HepG2 (cell line): Measurements from ENCODE around the gene CFAP45. TPM values are rescaled to one million over a fixed set of nuclear protein-coding genes. Genes with fewer than 3 reads are reported as not detected.

Source experiments
- ATAC-seq: fragments of 200-7000 bp; cut with Tn5 transposase; 3 replicates; pipeline ENCODE4 v1.9.1; 2020; ENCODE audit warnings: mild to moderate bottlenecking, moderate library complexity
- BruUV-seq: library from RNA; stranded (reverse); fragments of 400-500 nt; replicated peaks from 2 replicates; lab custom pipeline; 2021; lab: Mats Ljungman, UMichigan
- CTCF ChIA-PET: fragments of 300-600 bp; formaldehyde crosslinking; extraction: SDS; loops from one replicate; lab custom pipeline; 2021; ENCODE audit warnings: low total read pairs, inconsistent platforms, low intra/inter-chr PET ratio; lab: Yijun Ruan, JAX
- POLR2A ChIA-PET: fragments of 350-600 bp; sonication (Branson Sonifier 250); formaldehyde crosslinking; loops from one replicate; lab custom pipeline; 2020; ENCODE audit warnings: antibody characterized with exemption, inconsistent platforms; lab: Yijun Ruan, JAX
- DNase-seq: peaks from one replicate; pipeline ENCODE4 v3.0.0-alpha.2; 2015; ENCODE audit warnings: low spot score
- FAIRE-seq: peaks from 3 replicates; lab custom pipeline; 2011; peaks lifted over from hg19 to GRCh38; lab: Jason Lieb, UNC
- H2AFZ ChIP-seq: one replicate; pipeline ENCODE4 v1.6.1; 2011; ENCODE audit warnings: low read length, inconsistent platforms
- H3K27ac ChIP-seq: fragments of 300-600 bp; 3 replicates; pipeline ENCODE4 v1.8.0; 2011; ENCODE audit warnings: mixed run types, mild to moderate bottlenecking, mixed read lengths, low read length, inconsistent platforms; ENCODE audit not compliant: insufficient read depth; ENCODE audit errors: extremely low read length
- H3K27me3 ChIP-seq, 2 experiments: fragments of 200-600 bp in 1 of 2; 2 replicates in 1 of 2; 3 replicates in 1 of 2; pipeline versions ENCODE4 v1.6.0 to v1.8.0; 2011; ENCODE audit warnings: low read length in 2 of 2, mild to moderate bottlenecking in 2 of 2, moderate library complexity in 2 of 2, inconsistent platforms in 1 of 2; ENCODE audit not compliant: insufficient read depth in 2 of 2, control insufficient read depth in 1 of 2
- H3K36me3 ChIP-seq, 2 experiments: fragments of 200-600 bp in 1 of 2; replicated peaks in 1 of 2; 2 replicates in 1 of 2; 3 replicates in 1 of 2; pipeline versions ENCODE4 v1.5.1 to v1.8.0; 2011; ENCODE audit warnings: low read length in 2 of 2, inconsistent platforms in 1 of 2; ENCODE audit not compliant: insufficient read depth in 2 of 2, control insufficient read depth in 1 of 2
- H3K4me1 ChIP-seq: 2 replicates; pipeline ENCODE4 v1.5.1; 2012; ENCODE audit warnings: low read length, inconsistent platforms; ENCODE audit not compliant: insufficient read depth
- H3K4me2 ChIP-seq: 2 replicates; pipeline ENCODE4 v1.6.0; 2011; ENCODE audit warnings: low read depth, low read length, inconsistent platforms
- H3K4me3 ChIP-seq, 3 experiments: fragments of 200-600 bp in 1 of 3; sonication (generic), shearing (Covaris generic) in 1 of 3; replicated peaks in 1 of 3; 2 replicates each; pipeline ENCODE4 v1.5.1; 2011 to 2016; ENCODE audit warnings: low read length in 3 of 3, inconsistent platforms in 2 of 3, low read depth in 2 of 3, mild to moderate bottlenecking in 2 of 3, control low read depth in 1 of 3, mixed read lengths in 1 of 3; ENCODE audit not compliant: insufficient read depth in 1 of 3
- H3K79me2 ChIP-seq: one replicate; pipeline ENCODE4 v1.6.1; 2011; ENCODE audit warnings: low read length, inconsistent platforms; ENCODE audit not compliant: insufficient read depth
- H3K9ac ChIP-seq: 2 replicates; pipeline ENCODE4 v1.6.0; 2011; ENCODE audit warnings: mild to moderate bottlenecking, low read depth, low read length, inconsistent platforms; ENCODE audit not compliant: insufficient read depth
- H3K9me3 ChIP-seq: 2 replicates; pipeline ENCODE4 v1.5.1; 2012; ENCODE audit warnings: mild to moderate bottlenecking, low read length
- H4K20me1 ChIP-seq: 2 replicates; pipeline ENCODE4 v1.6.0; 2011; ENCODE audit warnings: inconsistent platforms, mild to moderate bottlenecking, low read length, moderate library complexity; ENCODE audit not compliant: insufficient read depth
- CBX2 ChIP-seq, 2 experiments: fragments of 200-600 bp in 1 of 2; sonication (generic); formaldehyde crosslinking in 1 of 2; IDR thresholded peaks; 2 replicates each; pipeline versions ENCODE4 v1.7.0 to v1.8.1; 2018 to 2022; ENCODE audit warnings: low read depth in 2 of 2, low read length in 1 of 2, mild to moderate bottlenecking in 1 of 2, missing genetic modification reagents in 1 of 2
- CENPX ChIP-seq: sonication (generic); formaldehyde crosslinking; IDR thresholded peaks from 2 replicates; pipeline ENCODE4 v1.9.0; 2021; ENCODE audit warnings: mild to moderate bottlenecking, missing genetic modification reagents, moderate library complexity
- DPF2 ChIP-seq: sonication (generic); formaldehyde crosslinking; IDR thresholded peaks from 2 replicates; pipeline ENCODE4 v1.4.0; 2020; ENCODE audit warnings: mild to moderate bottlenecking, low read depth, missing genetic modification reagents, borderline replicate concordance
- GLI4 ChIP-seq: sonication (generic); formaldehyde crosslinking; IDR thresholded peaks from 2 replicates; pipeline ENCODE4 v1.5.1; 2020; ENCODE audit warnings: missing genetic modification reagents, mild to moderate bottlenecking, moderate library complexity, borderline replicate concordance
- IRX3 ChIP-seq: sonication (generic); formaldehyde crosslinking; IDR thresholded peaks from 2 replicates; pipeline ENCODE4 v1.8.1; 2023; ENCODE audit warnings: mild to moderate bottlenecking, low read depth, missing genetic modification reagents, borderline replicate concordance
- KLF12 ChIP-seq: sonication (generic); formaldehyde crosslinking; IDR thresholded peaks from 2 replicates; pipeline ENCODE4 v1.4.0; 2020; ENCODE audit warnings: missing genetic modification reagents, borderline replicate concordance
- KLF15 ChIP-seq: sonication (generic); formaldehyde crosslinking; IDR thresholded peaks from 2 replicates; pipeline ENCODE4 v1.8.1; 2023; ENCODE audit warnings: borderline replicate concordance, mild to moderate bottlenecking, inconsistent platforms, missing genetic modification reagents, mixed read lengths
- MED1 ChIP-seq: sonication (generic); formaldehyde crosslinking; IDR thresholded peaks from 2 replicates; pipeline ENCODE4 v1.4.0; 2020; ENCODE audit warnings: missing genetic modification reagents
- SMYD3 ChIP-seq: sonication (generic); formaldehyde crosslinking; IDR thresholded peaks from 2 replicates; pipeline ENCODE4 v1.8.1; 2023; ENCODE audit warnings: mild to moderate bottlenecking, missing genetic modification reagents
- SOX6 ChIP-seq, 2 experiments: fragments of 450-650 bp in 1 of 2; sonication (generic) in 1 of 2; formaldehyde crosslinking in 1 of 2; IDR thresholded peaks; 2 replicates each; pipeline versions ENCODE4 v1.4.0 to v1.6.1; 2017 to 2020; ENCODE audit warnings: antibody characterized with exemption in 1 of 2, mild to moderate bottlenecking in 1 of 2, missing genetic modification reagents in 1 of 2
- THAP7 ChIP-seq: sonication (generic); formaldehyde crosslinking; IDR thresholded peaks from 2 replicates; pipeline ENCODE4 v1.8.1; 2023; ENCODE audit warnings: mild to moderate bottlenecking, missing genetic modification reagents
- ZBTB44 ChIP-seq: sonication (generic); formaldehyde crosslinking; IDR thresholded peaks from 2 replicates; pipeline ENCODE4 v1.4.0; 2020; ENCODE audit warnings: missing genetic modification reagents
- ZNF253 ChIP-seq: sonication (generic); formaldehyde crosslinking; IDR thresholded peaks from 2 replicates; pipeline ENCODE4 v1.8.0; 2022; ENCODE audit warnings: mild to moderate bottlenecking, missing genetic modification reagents, borderline replicate concordance
- ZNF644 ChIP-seq: IDR thresholded peaks from 2 replicates; pipeline ENCODE4 v1.6.1; 2016; ENCODE audit warnings: low read depth
- ZNF7 ChIP-seq: IDR thresholded peaks from 2 replicates; pipeline ENCODE4 v1.6.1; 2016; ENCODE audit warnings: missing biosample characterization, missing genetic modification reagents
- ZNF776 ChIP-seq: sonication (generic); formaldehyde crosslinking; IDR thresholded peaks from 2 replicates; pipeline ENCODE4 v1.4.0; 2020; ENCODE audit warnings: mild to moderate bottlenecking, missing genetic modification reagents
- WGBS: methylation state at CpG from one replicate; pipeline ENCODE4 v1.1.6; 2017; ENCODE audit warnings: low lambda C conversion rate; 5-methylcytosine and 5-hydroxymethylcytosine counted together
- in situ Hi-C: cut with HindIII; loops from 2 replicates; pipeline ENCODE4 v1.10.0; 2017; ENCODE audit warnings: low pct_unique_long_range_greater_than_20kb; ENCODE audit not compliant: extremely low pct_ligation_motif_present
- intact Hi-C: fragments of 100-400 bp; cut with micrococcal nuclease; formaldehyde crosslinking; loops from one replicate; pipeline ENCODE4 v1.10.0; 2022; ENCODE audit not compliant: unreplicated experiment
- polyA plus RNA-seq, 8 experiments: library from polyadenylated mRNA; depleted of rRNA in 3 of 8; stranded (reverse) in 7 of 8; unstranded in 1 of 8; fragments of >200 nt; fragmentation: Illumina TruSeq in 4 of 8; extraction: Trizol in 4 of 8; gene quantifications; 2 replicates each; pipeline versions ENCODE4 v1.2.1 to v1.2.3, GENCODE V29; 2011 to 2016; ENCODE audit warnings: low read depth in 4 of 8, missing spikeins in 1 of 8, mixed read lengths in 1 of 8; ENCODE audit not compliant: insufficient read depth in 1 of 8
- total RNA-seq, 5 experiments: library from RNA; depleted of rRNA; stranded (reverse); fragments of >200 nt; fragmentation: Illumina TruSeq; extraction: Trizol; gene quantifications; 2 replicates each; pipeline ENCODE4 v1.2.3, GENCODE V29; 2016; ENCODE audit warnings: low read depth in 1 of 5
- TF ChIP-seq, protein P1 (sequence below): sonication (generic); formaldehyde crosslinking; IDR thresholded peaks from 2 replicates; pipeline ENCODE4 v1.5.0; 2020; ENCODE audit warnings: missing genetic modification reagents
- TF ChIP-seq, protein P2 (sequence below): sonication (generic); formaldehyde crosslinking; IDR thresholded peaks from 2 replicates; pipeline ENCODE4 v1.4.0; 2020; ENCODE audit warnings: missing genetic modification reagents

The CFAP45 gene
- total and polyA plus RNA-seq, 2 of the 13 experiments (the other 11 are each of a cell fraction or from before 2014, with no cell fraction given), result not detected

DNA sequence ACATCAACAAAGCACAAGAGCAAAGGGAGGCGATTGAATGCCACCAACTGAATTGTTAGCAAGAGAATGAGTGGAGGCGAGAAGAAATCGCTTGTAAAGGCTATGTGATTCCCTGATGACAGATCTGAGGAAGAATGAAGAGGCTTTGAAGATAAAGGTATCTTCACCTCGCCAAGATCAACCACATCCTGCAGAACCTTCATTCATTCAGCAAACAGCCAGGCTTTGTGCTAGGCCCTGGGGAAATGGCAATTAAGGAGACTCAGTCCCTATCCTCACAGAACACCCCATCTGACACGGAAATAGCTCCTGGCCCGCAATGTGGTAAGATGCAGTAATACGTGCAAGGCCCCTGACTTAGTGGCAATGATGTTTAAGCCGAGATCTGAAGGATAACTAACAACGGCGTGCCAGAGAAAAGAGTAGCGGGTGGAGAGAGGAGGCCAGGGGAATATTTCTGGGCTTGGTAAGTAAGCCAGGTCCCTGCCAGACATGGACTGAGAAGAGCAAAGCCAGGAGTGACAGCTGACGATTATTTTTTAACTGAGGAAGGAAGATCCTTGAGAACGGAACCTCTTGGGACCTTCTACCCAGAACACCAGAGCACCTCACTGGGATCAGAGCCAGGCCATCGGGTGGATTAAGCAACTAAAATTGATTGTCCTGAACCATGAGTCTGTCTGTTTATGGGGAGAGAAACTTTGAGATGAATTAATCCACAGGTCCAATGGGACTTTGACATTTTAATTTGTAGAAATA is 32.9 kb downstream of the CFAP45 start:
- no peak for FAIRE-seq
- POLR2A ChIA-PET, result no interaction called here
- no peak overlapping the region for H3K4me3 ChIP-seq

GRCh38 chr1:159866066-159866465 is 33.9 kb downstream of the CFAP45 start:
- ATAC-seq (no peak), DNase-seq (no peak), FAIRE-seq (no peak)
- Histone ChIP-seq H3K4me2 (no peak overlapping the region), H4K20me1 (no peaks in the 10 kb centered on the region), H3K27me3 (peaks cover 7 to 15% of the 10 kb centered on the region in 2 experiments; a peak in 3 of 5 replicates), H3K4me1 (no peaks in the 10 kb centered on the region), H3K79me2 (no peaks in the 10 kb centered on the region), H3K27ac (no peak overlapping the region), H3K9ac (no peak overlapping the region), H3K9me3 (no peaks in the 10 kb centered on the region), H2AFZ (no peak overlapping the region), H3K4me3 (no peak overlapping the region), H3K36me3 (no peaks in the 10 kb centered on the region)
- BruUV-seq, result no TSS peak
- ChIA-PET CTCF (no interaction called here), POLR2A (no interaction called here)
- whole genome bisulfite sequencing, result 0% methylated on average over 1 of the region's 1 CpG
- intact Hi-C loops, result no loop called here
- in situ Hi-C loops, result no loop called here
- TF ChIP-seq KLF12 (CRISPR knock-in tag) (no peak), GLI4 (CRISPR knock-in tag) (no peak), ZNF253 (no peak), MED1 (CRISPR knock-in tag) (no peak), ZBTB44 (no peak), IRX3 (CRISPR knock-in tag) (no peak)
- TF ChIP-seq, protein P1, sequence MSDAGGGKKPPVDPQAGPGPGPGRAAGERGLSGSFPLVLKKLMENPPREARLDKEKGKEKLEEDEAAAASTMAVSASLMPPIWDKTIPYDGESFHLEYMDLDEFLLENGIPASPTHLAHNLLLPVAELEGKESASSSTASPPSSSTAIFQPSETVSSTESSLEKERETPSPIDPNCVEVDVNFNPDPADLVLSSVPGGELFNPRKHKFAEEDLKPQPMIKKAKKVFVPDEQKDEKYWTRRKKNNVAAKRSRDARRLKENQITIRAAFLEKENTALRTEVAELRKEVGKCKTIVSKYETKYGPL (CRISPR knock-in tag), result no peak
- TF ChIP-seq, protein P2, sequence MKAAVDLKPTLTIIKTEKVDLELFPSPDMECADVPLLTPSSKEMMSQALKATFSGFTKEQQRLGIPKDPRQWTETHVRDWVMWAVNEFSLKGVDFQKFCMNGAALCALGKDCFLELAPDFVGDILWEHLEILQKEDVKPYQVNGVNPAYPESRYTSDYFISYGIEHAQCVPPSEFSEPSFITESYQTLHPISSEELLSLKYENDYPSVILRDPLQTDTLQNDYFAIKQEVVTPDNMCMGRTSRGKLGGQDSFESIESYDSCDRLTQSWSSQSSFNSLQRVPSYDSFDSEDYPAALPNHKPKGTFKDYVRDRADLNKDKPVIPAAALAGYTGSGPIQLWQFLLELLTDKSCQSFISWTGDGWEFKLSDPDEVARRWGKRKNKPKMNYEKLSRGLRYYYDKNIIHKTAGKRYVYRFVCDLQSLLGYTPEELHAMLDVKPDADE (CRISPR knock-in tag), result no peak

More for the DNA sequence above, 32.9 kb downstream of the CFAP45 start:
- DNase-seq (no peak), ATAC-seq (no peak)
- in situ Hi-C loops (no loop called here), intact Hi-C loops (no loop called here)
- Histone ChIP-seq H3K27ac (no peak overlapping the region), H2AFZ (no peak overlapping the region), H3K9ac (no peak overlapping the region), H3K4me1 (no peaks in the 10 kb centered on the region), H3K9me3 (no peaks in the 10 kb centered on the region), H3K79me2 (no peaks in the 10 kb centered on the region), H3K36me3 (no peaks in the 10 kb centered on the region), H3K27me3 (peaks cover 7 to 13% of the 10 kb centered on the region in 2 experiments; a peak in 3 of 5 replicates), H3K4me2 (no peak overlapping the region), H4K20me1 (no peaks in the 10 kb centered on the region)
- BruUV-seq, result no TSS peak
- 42% methylated on average over 14 of the region's 14 CpGs for WGBS
- CTCF ChIA-PET, result no interaction called here
- TF ChIP-seq ZNF776 (no peak), THAP7 (CRISPR knock-in tag) (no peak), ZNF644 (CRISPR knock-in tag) (no peak), CENPX (CRISPR knock-in tag) (no peak), SOX6 (IDR thresholded peaks at IDR 0.05) (no peak), SOX6 (CRISPR knock-in tag; IDR thresholded peaks at IDR 0.05) (no peak), SMYD3 (CRISPR knock-in tag) (no peak), DPF2 (CRISPR knock-in tag) (no peak), KLF15 (CRISPR knock-in tag) (no peak), ZNF7 (no peak), CBX2 (IDR thresholded peaks at IDR 0.05; ENCODE audit: low read depth, low read length) (no peak), CBX2 (CRISPR knock-in tag; IDR thresholded peaks at IDR 0.05; ENCODE audit: low read depth) (no peak)
- TF ChIP-seq, all 625 proteins: peak for 0
